Cardiac muscle cell (in vitro differentiated cells and primary cell): ENCODE data around the gene ZNF599. TPM values are rescaled to one million over a fixed set of nuclear protein-coding genes. Genes with fewer than 3 reads are reported as not detected.
A peak's percentile ranks its signal among the peaks of the same experiment; 100 is the strongest.

ENCODE experiments used
- DNase-seq, 2 donors: peaks; one replicate each; pipeline versions ENCODE4 v3.0.0 to v3.0.0-alpha.2; 2010 to 2017; ENCODE audit warnings: low read depth in 1 of 2, low spot score in 1 of 2
- H3K27ac ChIP-seq: fragments of 200-600 bp; sonication (generic); 2 replicates; pipeline ENCODE4 v1.5.1; 2016
- H3K27me3 ChIP-seq: fragments of 200-600 bp; sonication (generic); 2 replicates; pipeline ENCODE4 v1.6.0; 2016; ENCODE audit warnings: control low read depth
- H3K36me3 ChIP-seq: fragments of 200-600 bp; sonication (generic); 2 replicates; pipeline ENCODE4 v1.5.1; 2016; ENCODE audit warnings: control low read depth
- H3K4me1 ChIP-seq: fragments of 200-600 bp; sonication (generic); 2 replicates; pipeline ENCODE4 v1.8.1; 2017; ENCODE audit warnings: low read depth, mild to moderate bottlenecking, mixed run types
- H3K4me3 ChIP-seq: fragments of 200-600 bp; sonication (generic); 2 replicates; pipeline ENCODE4 v1.5.1; 2016; ENCODE audit warnings: mild to moderate bottlenecking
- H3K9me3 ChIP-seq: fragments of 200-600 bp; sonication (generic); 2 replicates; pipeline ENCODE4 v1.5.1; 2017; ENCODE audit warnings: low read depth, mild to moderate bottlenecking, control low read depth
- polyA plus RNA-seq: library from polyadenylated mRNA; unstranded; fragments of >200 nt; fragmentation: Nextera tagmentation; extraction: Ambion mirVana; gene quantifications from 2 replicates; pipeline ENCODE4 v1.2.1, GENCODE V29; 2016
- total RNA-seq: library from RNA; depleted of rRNA; stranded (reverse); fragments of >200 nt; gene quantifications from 2 replicates; pipeline ENCODE4 v1.2.3, GENCODE V29; 2016
- TF ChIP-seq, protein P1 (sequence below): IDR thresholded peaks from 2 replicates; pipeline ENCODE4 v1.5.1; 2012; ENCODE audit warnings: low read depth, mild to moderate bottlenecking, low read length

ZNF599 gene
- total and polyA plus RNA-seq, 2 experiments from 2014 or later = 11.6 to 18.4 TPM

DNA sequence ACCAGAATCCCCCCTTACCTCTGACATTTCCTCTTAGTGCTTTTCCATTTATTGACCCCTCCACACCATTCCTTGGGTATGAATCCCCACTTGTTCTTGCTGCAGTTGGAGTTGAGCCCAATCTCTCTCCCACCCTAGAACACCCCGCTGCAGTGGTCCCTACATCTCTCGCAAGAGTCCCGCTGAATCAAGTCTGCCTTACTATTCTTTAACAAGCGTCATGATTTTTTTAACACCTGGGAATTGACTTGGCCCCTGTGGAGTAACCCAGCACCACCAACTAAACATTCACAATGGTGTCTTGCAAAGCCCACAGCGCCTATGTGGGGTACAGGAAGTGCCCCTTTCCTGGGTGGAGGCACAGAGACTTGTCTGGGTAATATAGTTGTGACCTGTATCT is 13.2 kb upstream of the ZNF599 start:
- Histone ChIP-seq H3K36me3 (no peaks in the 10 kb centered on the region), H3K4me1 (no peaks in the 10 kb centered on the region), H3K27me3 (no peaks in the 10 kb centered on the region), H3K4me3 (no peak overlapping the region), H3K27ac (no peak overlapping the region), H3K9me3 (no peaks in the 10 kb centered on the region)
- DNase-seq = no peak
- TF ChIP-seq, protein P1, sequence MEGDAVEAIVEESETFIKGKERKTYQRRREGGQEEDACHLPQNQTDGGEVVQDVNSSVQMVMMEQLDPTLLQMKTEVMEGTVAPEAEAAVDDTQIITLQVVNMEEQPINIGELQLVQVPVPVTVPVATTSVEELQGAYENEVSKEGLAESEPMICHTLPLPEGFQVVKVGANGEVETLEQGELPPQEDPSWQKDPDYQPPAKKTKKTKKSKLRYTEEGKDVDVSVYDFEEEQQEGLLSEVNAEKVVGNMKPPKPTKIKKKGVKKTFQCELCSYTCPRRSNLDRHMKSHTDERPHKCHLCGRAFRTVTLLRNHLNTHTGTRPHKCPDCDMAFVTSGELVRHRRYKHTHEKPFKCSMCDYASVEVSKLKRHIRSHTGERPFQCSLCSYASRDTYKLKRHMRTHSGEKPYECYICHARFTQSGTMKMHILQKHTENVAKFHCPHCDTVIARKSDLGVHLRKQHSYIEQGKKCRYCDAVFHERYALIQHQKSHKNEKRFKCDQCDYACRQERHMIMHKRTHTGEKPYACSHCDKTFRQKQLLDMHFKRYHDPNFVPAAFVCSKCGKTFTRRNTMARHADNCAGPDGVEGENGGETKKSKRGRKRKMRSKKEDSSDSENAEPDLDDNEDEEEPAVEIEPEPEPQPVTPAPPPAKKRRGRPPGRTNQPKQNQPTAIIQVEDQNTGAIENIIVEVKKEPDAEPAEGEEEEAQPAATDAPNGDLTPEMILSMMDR = no peak

DNA sequence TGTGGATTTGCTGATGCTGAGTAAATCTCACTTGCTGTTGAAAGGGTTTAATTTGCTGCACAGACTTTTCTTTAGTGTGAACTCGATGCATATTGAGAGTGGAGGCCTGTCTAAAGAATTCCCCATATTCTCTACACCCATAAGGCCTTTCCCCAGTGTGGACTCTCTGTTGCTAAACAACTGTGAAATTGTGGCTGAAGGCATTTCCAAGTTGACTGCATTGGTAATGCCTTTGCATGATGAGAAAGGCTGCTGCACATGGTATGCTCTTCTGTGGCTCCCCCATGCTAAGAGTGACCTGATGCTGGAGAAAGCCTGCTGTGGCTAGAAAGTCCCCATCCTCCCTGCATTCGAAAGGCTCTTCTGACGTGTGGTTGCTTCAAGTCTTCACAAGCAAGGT is 6.6 kb upstream of the ZNF599 start:
- Histone ChIP-seq H3K9me3 (no peaks in the 10 kb centered on the region), H3K4me3 (no peak overlapping the region), H3K4me1 (no peaks in the 10 kb centered on the region), H3K27me3 (no peaks in the 10 kb centered on the region), H3K27ac (no peak overlapping the region), H3K36me3 (no peaks in the 10 kb centered on the region)
- TF ChIP-seq, protein P1 = no peak
- DNase-seq = no peak

DNA sequence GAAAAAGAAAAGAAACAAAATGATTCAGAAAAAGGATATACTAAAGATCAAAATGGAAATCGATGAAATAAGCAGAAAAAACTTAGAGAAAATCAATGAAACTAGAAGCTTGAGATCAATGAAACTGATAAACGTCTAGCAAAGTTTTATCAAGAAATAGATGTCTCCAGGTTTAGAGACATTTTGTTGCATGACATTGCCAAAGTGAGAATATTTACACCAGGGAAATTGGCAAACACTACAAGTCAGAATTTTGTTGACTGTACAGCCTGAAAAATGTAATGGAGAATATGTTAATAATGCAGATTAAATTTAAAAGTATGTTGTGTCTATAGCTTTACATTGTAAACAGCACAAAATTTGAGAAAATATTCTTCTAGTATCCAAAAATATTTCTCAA is 5.3 kb upstream of the ZNF599 start:
- TF ChIP-seq, protein P1 = no peak

DNA sequence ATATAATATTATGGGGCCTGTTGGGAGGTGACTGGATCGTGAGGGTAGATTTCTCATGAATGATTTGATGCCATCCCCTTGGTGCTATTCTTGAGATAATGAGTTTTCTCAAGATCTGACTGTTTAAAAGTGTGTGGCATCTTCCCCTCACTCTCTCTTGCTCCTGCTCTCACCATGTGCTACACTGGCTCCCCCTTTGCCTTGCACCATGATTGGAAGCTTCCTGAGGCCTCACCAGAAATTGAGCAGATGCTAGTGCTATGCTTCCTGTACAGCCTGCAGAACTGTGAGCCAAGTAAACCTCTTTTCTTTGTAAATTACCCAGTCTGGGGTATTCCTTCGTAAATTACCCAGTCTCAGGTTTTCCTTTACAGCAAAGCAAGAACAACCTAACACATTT is 1.8 kb upstream of the ZNF599 start:
- Histone ChIP-seq H3K9me3 (no peaks in the 10 kb centered on the region), H3K27me3 (no peaks in the 10 kb centered on the region), H3K36me3 (no peaks in the 10 kb centered on the region), H3K4me1 (peaks cover 4% of the 10 kb centered on the region), H3K27ac (no peak overlapping the region), H3K4me3 (no peak overlapping the region)
- TF ChIP-seq, protein P1 = no peak
- no peak for DNase-seq

More for the DNA sequence above, 5.3 kb upstream of the ZNF599 start:
- no peaks in the 10 kb centered on the region for H3K27me3 ChIP-seq
- H3K4me3 ChIP-seq = no peak overlapping the region
- no peaks in the 10 kb centered on the region for H3K36me3 ChIP-seq
- no peaks in the 10 kb centered on the region for H3K9me3 ChIP-seq
- no peaks in the 10 kb centered on the region for H3K4me1 ChIP-seq
- H3K27ac ChIP-seq = no peak overlapping the region
- no peak for DNase-seq

DNA sequence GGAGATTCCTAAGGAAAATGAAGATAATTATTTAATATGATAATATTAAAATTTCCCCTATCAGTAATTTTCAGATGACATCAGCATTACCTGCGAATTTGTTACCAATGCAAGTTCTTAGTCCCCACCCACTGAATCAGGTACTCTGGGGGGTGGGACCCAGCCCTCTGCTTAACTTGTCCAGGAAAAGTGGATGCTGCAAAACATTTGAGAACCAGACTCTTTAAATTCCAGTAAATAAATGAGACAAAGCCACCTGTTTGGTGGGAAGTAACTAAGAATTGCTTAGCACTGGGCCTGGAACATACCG is 495 bp upstream of the ZNF599 start:
- no peak for DNase-seq
- TF ChIP-seq, protein P1 = no peak
- no peak overlapping the region for H3K27ac ChIP-seq
- H3K27me3 ChIP-seq = no peaks in the 10 kb centered on the region
- H3K4me1 ChIP-seq = peaks cover 4% of the 10 kb centered on the region
- H3K9me3 ChIP-seq = no peaks in the 10 kb centered on the region
- peak overlapping the region; percentile 96 for H3K4me3 ChIP-seq
- H3K36me3 ChIP-seq = peaks cover 6% of the 10 kb centered on the region

DNA sequence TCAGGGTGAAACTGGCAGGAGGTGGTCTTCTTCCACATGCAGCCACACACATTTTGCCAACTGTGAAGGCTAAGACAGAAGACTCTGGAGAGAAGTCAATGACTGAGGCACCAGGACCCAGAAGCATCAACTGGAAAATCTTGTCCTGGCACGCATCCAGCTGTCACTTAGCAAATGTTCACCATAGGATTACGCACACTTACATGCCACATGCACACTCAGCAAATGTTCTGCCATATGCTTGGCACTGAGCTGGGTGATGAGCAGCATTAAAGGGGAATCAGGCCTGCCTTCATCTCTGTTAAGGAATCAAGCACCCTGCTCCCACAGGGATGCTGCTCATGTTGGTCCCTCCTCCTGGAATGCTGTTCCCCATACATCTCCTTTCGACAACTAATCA is 5.1 kb downstream of the ZNF599 start:
- H3K4me1 ChIP-seq = peaks cover 4% of the 10 kb centered on the region
- H3K4me3 ChIP-seq = no peak overlapping the region
- H3K27me3 ChIP-seq = no peaks in the 10 kb centered on the region
- peaks cover 36% of the 10 kb centered on the region for H3K36me3 ChIP-seq
- H3K9me3 ChIP-seq = no peaks in the 10 kb centered on the region
- TF ChIP-seq, protein P1 = no peak
- H3K27ac ChIP-seq = no peak overlapping the region
- DNase-seq = no peak
